Fibroblast of the aortic adventitia (primary cell): ENCODE measurements around the gene NKIRAS1. TPM values are rescaled to one million over a fixed set of nuclear protein-coding genes. Genes with fewer than 3 reads are reported as not detected.
"Not testable (repeated sequence)": the region's sequence is repeated elsewhere in the genome, so short reads cannot be mapped to it uniquely, and the experiment has no call there.

Experiments
- DNase-seq: peaks from one replicate; pipeline ENCODE4 v3.0.0-alpha.2; 2010; ENCODE audit warnings: low read depth
- H3K4me3 ChIP-seq: 2 replicates; pipeline ENCODE4 v1.5.1; 2011; ENCODE audit warnings: low read depth, mild to moderate bottlenecking, control low read depth, low read length, moderate library complexity
- CTCF ChIP-seq: IDR thresholded peaks from 2 replicates; pipeline ENCODE4 v1.5.1; 2011; ENCODE audit warnings: mild to moderate bottlenecking, low read length, control low read depth, inconsistent platforms; ENCODE audit not compliant: insufficient read depth
- total RNA-seq: library from RNA; depleted of rRNA; stranded (reverse); fragments of >200 nt; gene quantifications from 2 replicates; pipeline ENCODE4 v1.2.3, GENCODE V29; 2012; ENCODE audit warnings: low replicate concordance

NKIRAS1 gene
- total RNA-seq, 1 donor = 20.9 TPM

DNA sequence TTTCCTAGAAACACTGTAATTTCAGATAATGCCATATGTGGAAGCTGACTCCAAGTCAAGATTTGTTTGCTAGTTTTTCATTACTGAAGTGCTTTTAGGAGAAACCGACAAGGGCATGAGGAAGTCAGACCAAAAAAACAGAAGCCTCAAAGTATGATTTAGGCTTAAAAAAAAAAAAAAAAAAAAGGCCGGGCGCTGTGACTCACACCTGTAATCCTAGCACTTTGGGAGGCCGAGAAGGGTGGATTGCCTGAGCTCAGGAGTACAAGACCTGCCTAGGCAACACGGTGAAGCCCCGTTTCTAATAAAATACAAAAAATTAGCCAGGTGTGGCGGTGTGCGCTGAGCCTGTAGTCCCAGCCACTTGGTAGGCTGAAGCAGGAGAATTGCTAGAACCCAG is 11.7 kb upstream of the NKIRAS1 start:
- no peak for TF ChIP-seq CTCF
- no peak overlapping the region for H3K4me3 ChIP-seq
- no peak for DNase-seq

DNA sequence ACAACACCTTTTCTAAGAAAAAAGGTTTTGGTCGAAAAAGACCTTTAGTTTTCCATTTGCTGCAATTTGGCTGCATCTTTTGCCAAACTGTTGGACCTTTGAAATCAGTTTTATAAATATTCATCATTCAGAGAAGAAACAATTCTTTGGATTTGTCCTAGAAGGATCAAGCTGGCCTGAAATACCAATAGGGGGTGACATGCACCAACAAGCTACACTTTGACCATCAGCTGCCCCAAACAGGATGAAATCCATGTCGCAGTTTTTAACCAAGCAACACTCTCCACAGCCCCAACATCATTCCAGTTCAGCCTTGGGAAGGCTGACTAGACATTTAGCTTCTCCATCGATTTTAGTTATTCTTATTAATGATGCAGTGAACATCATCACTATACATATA is 9.9 kb upstream of the NKIRAS1 start:
- no peak for DNase-seq
- no peak for TF ChIP-seq CTCF

GRCh38 chr3:23926246-23926645 is 9.5 kb upstream of the NKIRAS1 start:
- no peak for TF ChIP-seq CTCF
- no peak overlapping the region for H3K4me3 ChIP-seq
- DNase-seq = no peak

More for the DNA sequence above, 9.9 kb upstream of the NKIRAS1 start:
- no peak overlapping the region for H3K4me3 ChIP-seq

- TF ChIP-seq CTCF = no peak
- H3K4me3 ChIP-seq = no peak overlapping the region
- DNase-seq = peak; percentile 49
These were observed 7.0 kb upstream of the NKIRAS1 start for GRCh38 chr3:23923786-23924185.

DNA sequence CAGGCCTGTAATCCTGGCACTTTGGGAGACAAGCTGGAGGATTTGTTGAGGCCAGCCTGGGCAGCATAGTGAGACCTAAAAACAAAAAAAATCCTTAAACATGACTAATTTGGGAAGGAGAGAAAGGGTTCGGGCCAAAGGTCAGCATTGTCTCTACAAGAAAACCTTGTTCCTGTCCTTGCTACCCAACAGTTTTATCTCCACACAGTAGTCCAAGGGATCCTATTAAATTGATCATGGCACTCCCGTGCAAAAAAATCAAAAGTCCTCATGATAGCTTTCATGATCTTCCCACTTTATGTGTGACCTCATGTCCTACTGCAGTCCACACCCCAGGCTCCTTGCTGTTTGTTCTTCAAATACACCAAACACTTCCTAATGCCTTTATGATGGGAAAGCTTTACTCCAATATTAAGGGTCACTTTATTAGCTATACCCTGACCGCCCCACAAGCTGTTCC is 4.3 kb upstream of the NKIRAS1 start:
- DNase-seq = no peak
- no peak for TF ChIP-seq CTCF
- no peak overlapping the region for H3K4me3 ChIP-seq

- TF ChIP-seq CTCF = no peak
- H3K4me3 ChIP-seq = peak overlapping the region; percentile 6
- DNase-seq = no peak
These were observed 3.4 kb upstream of the NKIRAS1 start for GRCh38 chr3:23920151-23920655.

- no peak for TF ChIP-seq CTCF
- DNase-seq = no peak
- no peak overlapping the region for H3K4me3 ChIP-seq
These were observed 2.8 kb upstream of the NKIRAS1 start for GRCh38 chr3:23919628-23920027.

DNA sequence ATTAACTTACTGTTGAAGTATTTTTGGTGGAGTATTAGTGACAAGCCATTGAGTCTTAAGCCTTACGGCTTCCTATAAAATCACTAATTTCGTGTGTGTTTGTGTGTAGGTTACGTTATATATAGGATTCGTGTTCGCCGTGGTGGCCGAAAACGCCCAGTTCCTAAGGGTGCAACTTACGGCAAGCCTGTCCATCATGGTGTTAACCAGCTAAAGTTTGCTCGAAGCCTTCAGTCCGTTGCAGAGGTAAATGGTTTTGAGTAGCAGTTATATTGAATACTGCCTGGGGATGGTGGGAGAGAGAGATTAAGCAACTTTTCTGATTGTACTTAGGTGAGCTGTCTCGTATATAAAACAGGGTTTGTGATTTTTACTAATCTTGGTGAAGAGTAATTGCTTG is 1.5 kb upstream of the NKIRAS1 start:
- DNase-seq = not testable (repeated sequence)
- H3K4me3 ChIP-seq = peak overlapping the region; percentile 91

- H3K4me3 ChIP-seq = peak overlapping the region; percentile 91
- DNase-seq = peak; percentile 40
These were observed 1.0 kb upstream of the NKIRAS1 start for GRCh38 chr3:23917679-23918303.
